Astrocyte (in vitro differentiated cells and primary cell): ENCODE results near the gene MYOG. TPM values are rescaled to one million over a fixed set of nuclear protein-coding genes. Genes with fewer than 3 reads are reported as not detected.

ENCODE experiments used
- DNase-seq: peaks from one replicate; pipeline ENCODE4 v3.0.0-alpha.2; 2010; ENCODE audit warnings: low read depth
- FAIRE-seq: peaks from 2 replicates; lab custom pipeline; 2011; peaks lifted over from hg19 to GRCh38; lab: Jason Lieb, UNC
- H2AFZ ChIP-seq: 2 replicates; pipeline ENCODE4 v1.6.0; 2012; ENCODE audit warnings: low read depth, low read length, inconsistent platforms
- H3K27ac ChIP-seq: 2 replicates; pipeline ENCODE4 v1.5.1; 2011; ENCODE audit warnings: low read depth, low read length, inconsistent platforms
- H3K27me3 ChIP-seq: 2 replicates; pipeline ENCODE4 v1.6.0; 2011; ENCODE audit warnings: low read length, inconsistent platforms; ENCODE audit not compliant: insufficient read depth
- H3K36me3 ChIP-seq: 2 replicates; pipeline ENCODE4 v1.5.1; 2011; ENCODE audit warnings: low read length, inconsistent platforms; ENCODE audit not compliant: insufficient read depth
- H3K4me1 ChIP-seq: 2 replicates; pipeline ENCODE4 v1.5.1; 2011; ENCODE audit warnings: low read length, inconsistent platforms; ENCODE audit not compliant: insufficient read depth
- H3K4me2 ChIP-seq: 2 replicates; pipeline ENCODE4 v1.6.0; 2012; ENCODE audit warnings: low read length, inconsistent platforms
- H3K4me3 ChIP-seq: 2 replicates; pipeline ENCODE4 v1.5.1; 2011; ENCODE audit warnings: low read depth, mild to moderate bottlenecking, low read length, inconsistent platforms; ENCODE audit not compliant: insufficient read depth
- H3K79me2 ChIP-seq: 2 replicates; pipeline ENCODE4 v1.6.0; 2012; ENCODE audit warnings: mild to moderate bottlenecking, low read length, inconsistent platforms; ENCODE audit not compliant: insufficient read depth
- H3K9ac ChIP-seq: 2 replicates; pipeline ENCODE4 v1.6.0; 2012; ENCODE audit warnings: mild to moderate bottlenecking, low read length, inconsistent platforms
- H3K9me3 ChIP-seq: 2 replicates; pipeline ENCODE4 v1.5.1; 2012; ENCODE audit warnings: low read depth, mild to moderate bottlenecking, low read length, inconsistent platforms; ENCODE audit not compliant: insufficient read depth
- H4K20me1 ChIP-seq: 2 replicates; pipeline ENCODE4 v1.6.0; 2012; ENCODE audit warnings: low read length, inconsistent platforms; ENCODE audit not compliant: insufficient read depth
- H3K27ac Mint-ChIP-seq: one replicate; pipeline ENCODE4 v1.8.0; 2021; ENCODE audit warnings: mild to moderate bottlenecking, mixed read lengths; ENCODE audit not compliant: unreplicated experiment
- H3K27me3 Mint-ChIP-seq: one replicate; pipeline ENCODE4 v1.8.0; 2021; ENCODE audit warnings: low read depth, mixed read lengths; ENCODE audit not compliant: unreplicated experiment
- H3K36me3 Mint-ChIP-seq: one replicate; pipeline ENCODE4 v1.8.0; 2021; ENCODE audit warnings: low read depth, mixed read lengths; ENCODE audit not compliant: unreplicated experiment
- H3K4me1 Mint-ChIP-seq: one replicate; pipeline ENCODE4 v1.8.0; 2021; ENCODE audit warnings: low read depth, mixed read lengths; ENCODE audit not compliant: unreplicated experiment
- H3K4me3 Mint-ChIP-seq: one replicate; pipeline ENCODE4 v1.8.0; 2021; ENCODE audit warnings: mild to moderate bottlenecking, moderate library complexity, mixed read lengths; ENCODE audit not compliant: unreplicated experiment
- H3K9me3 Mint-ChIP-seq: one replicate; pipeline ENCODE4 v1.8.0; 2021; ENCODE audit warnings: mild to moderate bottlenecking, mixed read lengths; ENCODE audit not compliant: unreplicated experiment
- EZH2 ChIP-seq: IDR thresholded peaks from 2 replicates; pipeline ENCODE4 v1.6.1; 2012; ENCODE audit warnings: mild to moderate bottlenecking, low read length, inconsistent platforms; ENCODE audit not compliant: insufficient read depth
- total RNA-seq: library from RNA; stranded (reverse); gene quantifications from 2 replicates; pipeline ENCODE4 v1.2.1, GENCODE V29; 2021
- TF ChIP-seq, protein P1 (sequence below): IDR thresholded peaks from 2 replicates; pipeline ENCODE4 v1.5.1; 2011; ENCODE audit warnings: low read depth, mild to moderate bottlenecking, inconsistent platforms, low read length, moderate library complexity; ENCODE audit not compliant: insufficient read depth

Gene MYOG
- total RNA-seq, 1 donor from 2014 or later: not detected

DNA sequence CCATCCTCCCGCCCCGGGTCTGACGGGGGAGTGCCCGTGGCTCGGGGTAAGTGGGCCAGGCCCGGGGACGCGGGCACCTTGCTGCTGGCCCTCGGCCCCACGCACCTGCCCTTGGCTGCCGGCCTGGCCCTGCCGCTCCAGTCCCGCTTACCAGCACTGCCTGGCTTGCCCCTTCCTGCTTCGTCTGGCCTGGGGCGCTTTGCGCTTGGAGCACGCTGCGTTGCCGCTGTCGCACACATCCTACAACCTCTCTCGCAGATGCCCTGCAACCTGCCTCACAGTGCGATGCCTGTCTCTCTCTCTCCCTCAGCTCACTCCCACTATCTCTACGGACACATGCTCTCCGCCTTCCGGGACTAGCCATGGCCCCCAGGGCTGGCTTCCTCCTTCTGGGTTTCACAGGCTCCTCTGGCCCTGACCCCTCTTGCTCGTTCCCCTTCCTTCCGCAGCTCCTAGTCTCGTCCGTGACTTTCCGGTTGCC lies 9.7 kb downstream of the MYOG start:
- no peaks in the 10 kb centered on the region for H3K79me2 ChIP-seq
- no peak overlapping the region for H3K4me3 ChIP-seq
- Mint-ChIP-seq H3K4me1 (peaks cover 2% of the 10 kb centered on the region), H3K9me3 (peaks cover 3% of the 10 kb centered on the region), H3K27ac (no peak overlapping the region), H3K27me3 (peaks cover 74% of the 10 kb centered on the region), H3K4me3 (peak overlapping the region; percentile 11), H3K36me3 (peaks cover 35% of the 10 kb centered on the region)
- no peak overlapping the region for H2AFZ ChIP-seq
- H4K20me1 ChIP-seq: no peaks in the 10 kb centered on the region
- H3K9ac ChIP-seq: no peak overlapping the region
- no peaks in the 10 kb centered on the region for H3K9me3 ChIP-seq
- H3K36me3 ChIP-seq: no peaks in the 10 kb centered on the region
- peaks cover 49% of the 10 kb centered on the region for H3K27me3 ChIP-seq
- H3K4me2 ChIP-seq: peak overlapping the region; percentile 33
- no peaks in the 10 kb centered on the region for H3K4me1 ChIP-seq
- DNase-seq (no peak), FAIRE-seq (no peak)
- H3K27ac ChIP-seq: no peak overlapping the region
- no peak for TF ChIP-seq EZH2
- TF ChIP-seq, protein P1, sequence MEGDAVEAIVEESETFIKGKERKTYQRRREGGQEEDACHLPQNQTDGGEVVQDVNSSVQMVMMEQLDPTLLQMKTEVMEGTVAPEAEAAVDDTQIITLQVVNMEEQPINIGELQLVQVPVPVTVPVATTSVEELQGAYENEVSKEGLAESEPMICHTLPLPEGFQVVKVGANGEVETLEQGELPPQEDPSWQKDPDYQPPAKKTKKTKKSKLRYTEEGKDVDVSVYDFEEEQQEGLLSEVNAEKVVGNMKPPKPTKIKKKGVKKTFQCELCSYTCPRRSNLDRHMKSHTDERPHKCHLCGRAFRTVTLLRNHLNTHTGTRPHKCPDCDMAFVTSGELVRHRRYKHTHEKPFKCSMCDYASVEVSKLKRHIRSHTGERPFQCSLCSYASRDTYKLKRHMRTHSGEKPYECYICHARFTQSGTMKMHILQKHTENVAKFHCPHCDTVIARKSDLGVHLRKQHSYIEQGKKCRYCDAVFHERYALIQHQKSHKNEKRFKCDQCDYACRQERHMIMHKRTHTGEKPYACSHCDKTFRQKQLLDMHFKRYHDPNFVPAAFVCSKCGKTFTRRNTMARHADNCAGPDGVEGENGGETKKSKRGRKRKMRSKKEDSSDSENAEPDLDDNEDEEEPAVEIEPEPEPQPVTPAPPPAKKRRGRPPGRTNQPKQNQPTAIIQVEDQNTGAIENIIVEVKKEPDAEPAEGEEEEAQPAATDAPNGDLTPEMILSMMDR: no peak

DNA sequence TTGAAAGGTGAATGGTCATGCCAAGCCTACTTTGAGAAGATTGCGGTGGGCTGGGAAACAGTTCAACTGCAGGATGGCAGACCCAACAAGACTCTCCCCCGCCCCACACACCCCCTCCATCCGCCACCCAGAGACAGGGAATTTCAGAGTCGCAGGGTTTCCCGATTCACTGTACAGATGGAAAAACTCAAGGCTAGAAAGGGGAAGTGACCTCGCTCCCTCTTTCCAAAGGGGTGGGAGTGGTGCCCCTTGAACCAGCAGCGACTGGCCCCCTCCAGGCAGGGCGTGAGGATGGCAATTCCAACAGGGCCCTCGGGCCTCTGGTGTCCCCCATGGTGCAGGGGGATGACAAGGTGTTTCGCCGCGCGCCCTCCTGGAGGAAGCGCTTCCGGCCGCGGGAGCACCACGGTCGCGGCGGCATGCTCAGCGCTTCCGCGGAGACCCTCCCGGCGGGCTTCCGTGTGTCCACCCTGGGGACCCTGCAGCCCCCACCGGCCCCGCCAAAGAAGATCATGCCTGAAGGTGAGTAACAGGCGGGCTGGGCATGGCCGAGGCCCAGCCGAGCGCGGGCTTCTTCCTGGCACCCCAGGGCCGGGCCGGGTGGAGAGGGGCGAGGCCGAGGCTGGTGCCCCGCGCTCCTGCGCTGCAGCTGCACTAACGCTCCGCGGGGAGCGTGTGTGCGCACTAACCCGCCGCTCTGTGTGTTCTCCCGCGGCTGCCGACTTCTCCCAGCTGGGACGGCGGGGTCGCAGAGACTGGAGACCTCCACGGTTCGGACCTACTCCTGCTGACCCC lies 10.4 kb downstream of the MYOG start:
- H3K4me3 ChIP-seq: no peak overlapping the region
- Mint-ChIP-seq H3K36me3 (peaks cover 37% of the 10 kb centered on the region), H3K27me3 (peaks cover 73% of the 10 kb centered on the region), H3K4me1 (peaks cover 2% of the 10 kb centered on the region), H3K4me3 (no peak overlapping the region), H3K27ac (no peak overlapping the region), H3K9me3 (peaks cover 3% of the 10 kb centered on the region)
- no peaks in the 10 kb centered on the region for H4K20me1 ChIP-seq
- peaks cover 49% of the 10 kb centered on the region for H3K27me3 ChIP-seq
- H3K9ac ChIP-seq: no peak overlapping the region
- H3K27ac ChIP-seq: no peak overlapping the region
- no peaks in the 10 kb centered on the region for H3K9me3 ChIP-seq
- no peak overlapping the region for H2AFZ ChIP-seq
- no peaks in the 10 kb centered on the region for H3K4me1 ChIP-seq
- peak overlapping the region; percentile 33 for H3K4me2 ChIP-seq
- FAIRE-seq: no peak
- DNase-seq: no peak
- TF ChIP-seq EZH2: peak; percentile 15
- TF ChIP-seq, protein P1: no peak
- H3K36me3 ChIP-seq: no peaks in the 10 kb centered on the region
- H3K79me2 ChIP-seq: no peaks in the 10 kb centered on the region

DNA sequence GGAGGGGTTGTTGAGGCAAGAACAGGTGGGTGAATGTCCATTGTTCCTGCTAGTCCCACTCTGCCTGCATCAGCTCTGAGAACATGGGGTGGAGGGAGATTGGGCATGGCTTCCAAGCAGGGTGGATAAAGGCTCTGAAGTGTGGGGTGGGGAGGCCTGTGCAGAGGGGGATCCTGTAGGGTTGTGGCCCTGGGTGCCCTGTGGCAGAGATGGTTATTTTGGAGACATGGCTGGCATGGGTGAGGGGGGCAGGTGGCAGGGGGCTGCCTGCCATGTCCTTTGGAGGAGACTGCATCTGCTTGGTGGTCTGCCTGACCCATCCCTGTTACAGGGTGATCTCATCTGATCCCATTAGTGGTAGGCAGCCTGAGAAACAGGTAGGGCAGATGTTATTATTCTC lies 11.2 kb downstream of the MYOG start:
- Mint-ChIP-seq H3K9me3 (peaks cover 3% of the 10 kb centered on the region), H3K4me3 (no peak overlapping the region), H3K27me3 (peaks cover 65% of the 10 kb centered on the region), H3K36me3 (peaks cover 33% of the 10 kb centered on the region), H3K4me1 (peaks cover 4% of the 10 kb centered on the region), H3K27ac (no peak overlapping the region)
- Histone ChIP-seq H3K27ac (no peak overlapping the region), H3K9me3 (no peaks in the 10 kb centered on the region), H3K79me2 (no peaks in the 10 kb centered on the region), H3K36me3 (no peaks in the 10 kb centered on the region), H3K9ac (no peak overlapping the region), H4K20me1 (no peaks in the 10 kb centered on the region), H3K27me3 (peaks cover 49% of the 10 kb centered on the region), H3K4me3 (no peak overlapping the region), H3K4me1 (no peaks in the 10 kb centered on the region), H3K4me2 (no peak overlapping the region), H2AFZ (no peak overlapping the region)
- no peak for TF ChIP-seq EZH2
- TF ChIP-seq, protein P1: no peak
- DNase-seq: no peak
- no peak for FAIRE-seq
